Measurements from ENCODE around the gene G3BP1. TPM values are rescaled to one million over a fixed set of nuclear protein-coding genes. Genes with fewer than 3 reads are reported as not detected.

Gene G3BP1
- total RNA-seq, 1 donor, result 145 TPM

GRCh38 chr5:151758430-151759241 lies 13.1 kb upstream of the G3BP1 start, which contains the start of gene ATOX1:
Gene ATOX1 (minus strand): TSS chr5:151758631. CDS start chr5:151758551, 80 bp downstream.
- Histone ChIP-seq H3K27me3 (ENCODE audit: insufficient read depth, low read length) (no peaks in the 10 kb centered on the region), H3K27ac (ENCODE audit: low read depth, low read length) (peak within 1 kb of the TSS; percentile 78), H3K9me3 (ENCODE audit: low read depth, low read length) (no peaks in the 10 kb centered on the region), H3K4me2 (ENCODE audit: insufficient read depth, low read length) (peak within 1 kb of the TSS; percentile 91), H3K36me3 (ENCODE audit: insufficient read depth, low read length) (no peaks in the 10 kb centered on the region), H3K4me3 (ENCODE audit: insufficient read depth, low read length) (peak within 1 kb of the TSS; percentile 93), H4K20me1 (ENCODE audit: insufficient read depth, low read length) (peaks cover 5% of the 10 kb centered on the region), H3K4me1 (ENCODE audit: insufficient read depth, low read length) (peaks cover 12% of the 10 kb centered on the region), H3K79me2 (ENCODE audit: insufficient read depth, low read length) (peaks cover 40% of the 10 kb centered on the region), H2AFZ (ENCODE audit: low read length) (peak within 1 kb of the TSS; percentile 99)
- TF ChIP-seq, protein P1, sequence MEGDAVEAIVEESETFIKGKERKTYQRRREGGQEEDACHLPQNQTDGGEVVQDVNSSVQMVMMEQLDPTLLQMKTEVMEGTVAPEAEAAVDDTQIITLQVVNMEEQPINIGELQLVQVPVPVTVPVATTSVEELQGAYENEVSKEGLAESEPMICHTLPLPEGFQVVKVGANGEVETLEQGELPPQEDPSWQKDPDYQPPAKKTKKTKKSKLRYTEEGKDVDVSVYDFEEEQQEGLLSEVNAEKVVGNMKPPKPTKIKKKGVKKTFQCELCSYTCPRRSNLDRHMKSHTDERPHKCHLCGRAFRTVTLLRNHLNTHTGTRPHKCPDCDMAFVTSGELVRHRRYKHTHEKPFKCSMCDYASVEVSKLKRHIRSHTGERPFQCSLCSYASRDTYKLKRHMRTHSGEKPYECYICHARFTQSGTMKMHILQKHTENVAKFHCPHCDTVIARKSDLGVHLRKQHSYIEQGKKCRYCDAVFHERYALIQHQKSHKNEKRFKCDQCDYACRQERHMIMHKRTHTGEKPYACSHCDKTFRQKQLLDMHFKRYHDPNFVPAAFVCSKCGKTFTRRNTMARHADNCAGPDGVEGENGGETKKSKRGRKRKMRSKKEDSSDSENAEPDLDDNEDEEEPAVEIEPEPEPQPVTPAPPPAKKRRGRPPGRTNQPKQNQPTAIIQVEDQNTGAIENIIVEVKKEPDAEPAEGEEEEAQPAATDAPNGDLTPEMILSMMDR (IDR thresholded peaks at IDR 0.05; ENCODE audit: extremely low read depth, low read depth, low read length), result no peak
- DNase-seq (ENCODE audit: insufficient read length, low spot score, missing footprints), result peak; percentile 99

GRCh38 chr5:151764801-151765200 lies 7.0 kb upstream of the G3BP1 start:
- H3K9me3 ChIP-seq (ENCODE audit: low read depth, low read length), result no peaks in the 10 kb centered on the region
- no peak for DNase-seq (ENCODE audit: insufficient read length, low spot score, missing footprints)

GRCh38 chr5:151766975-151767374 lies 4.8 kb upstream of the G3BP1 start:
- DNase-seq (ENCODE audit: insufficient read length, low spot score, missing footprints), result no peak
- H3K79me2 ChIP-seq (ENCODE audit: insufficient read depth, low read length), result peaks cover 2% of the 10 kb centered on the region
- no peak overlapping the region for H3K27ac ChIP-seq (ENCODE audit: low read depth, low read length)
- H3K4me2 ChIP-seq (ENCODE audit: insufficient read depth, low read length), result no peak overlapping the region
- peaks cover 11% of the 10 kb centered on the region for H3K4me1 ChIP-seq (ENCODE audit: insufficient read depth, low read length)
- H3K27me3 ChIP-seq (ENCODE audit: insufficient read depth, low read length), result no peaks in the 10 kb centered on the region
- TF ChIP-seq, protein P1 (IDR thresholded peaks at IDR 0.05; ENCODE audit: extremely low read depth, low read depth, low read length), result no peak
- H3K36me3 ChIP-seq (ENCODE audit: insufficient read depth, low read length), result no peaks in the 10 kb centered on the region
- no peak overlapping the region for H3K4me3 ChIP-seq (ENCODE audit: insufficient read depth, low read length)
- H2AFZ ChIP-seq (ENCODE audit: low read length), result no peak overlapping the region
- no peaks in the 10 kb centered on the region for H4K20me1 ChIP-seq (ENCODE audit: insufficient read depth, low read length)
- H3K9me3 ChIP-seq (ENCODE audit: low read depth, low read length), result no peaks in the 10 kb centered on the region

More at GRCh38 chr5:151764801-151765200, 7.0 kb upstream of the G3BP1 start:
- H3K4me2 ChIP-seq (ENCODE audit: insufficient read depth, low read length), result no peak overlapping the region
- H3K27me3 ChIP-seq (ENCODE audit: insufficient read depth, low read length), result no peaks in the 10 kb centered on the region
- H4K20me1 ChIP-seq (ENCODE audit: insufficient read depth, low read length), result no peaks in the 10 kb centered on the region
- no peak overlapping the region for H2AFZ ChIP-seq (ENCODE audit: low read length)
- H3K4me3 ChIP-seq (ENCODE audit: insufficient read depth, low read length), result no peak overlapping the region
- H3K79me2 ChIP-seq (ENCODE audit: insufficient read depth, low read length), result no peaks in the 10 kb centered on the region
- H3K36me3 ChIP-seq (ENCODE audit: insufficient read depth, low read length), result no peaks in the 10 kb centered on the region
- TF ChIP-seq, protein P1 (IDR thresholded peaks at IDR 0.05; ENCODE audit: extremely low read depth, low read depth, low read length), result no peak
- no peak overlapping the region for H3K27ac ChIP-seq (ENCODE audit: low read depth, low read length)
- H3K4me1 ChIP-seq (ENCODE audit: insufficient read depth, low read length), result no peaks in the 10 kb centered on the region

All from osteoblast (primary cell).